WI38 (cell line): ENCODE data around the gene NOTCH1.
"Not testable (repeated sequence)": the region's sequence is repeated elsewhere in the genome, so short reads cannot be mapped to it uniquely, and the experiment has no call there.

ENCODE experiments used
- H3K4me3 ChIP-seq: 2 replicates; pipeline ENCODE4 v1.5.1; 2011; ENCODE audit warnings: low read depth, mild to moderate bottlenecking, control low read depth, low read length
- TF ChIP-seq, protein P1 (sequence below): IDR thresholded peaks from 2 replicates; pipeline ENCODE4 v1.5.1; 2012; ENCODE audit warnings: low read depth, mild to moderate bottlenecking, control low read depth, low read length

The NOTCH1 gene

DNA sequence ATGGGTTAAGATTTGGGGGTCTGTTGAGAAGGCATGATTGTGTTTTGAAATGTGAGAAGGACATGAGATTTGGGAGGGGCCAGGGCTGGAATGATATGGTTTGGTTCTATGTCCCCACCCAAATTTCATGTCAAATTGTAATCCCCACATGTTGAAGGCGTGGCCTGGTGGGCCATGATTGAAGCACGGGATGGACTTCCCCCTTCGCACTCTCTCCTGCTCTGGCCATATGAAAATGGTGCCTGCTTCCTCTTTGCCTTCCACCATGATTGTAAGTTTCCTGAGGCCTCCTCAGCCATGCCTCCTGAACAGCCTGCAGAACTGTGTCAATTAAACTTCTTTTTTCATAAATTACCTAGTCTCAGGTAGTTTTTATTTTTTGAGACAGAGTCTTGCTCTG lies 14.7 kb upstream of the NOTCH1 start:
- no peak overlapping the region for H3K4me3 ChIP-seq
- TF ChIP-seq, protein P1, sequence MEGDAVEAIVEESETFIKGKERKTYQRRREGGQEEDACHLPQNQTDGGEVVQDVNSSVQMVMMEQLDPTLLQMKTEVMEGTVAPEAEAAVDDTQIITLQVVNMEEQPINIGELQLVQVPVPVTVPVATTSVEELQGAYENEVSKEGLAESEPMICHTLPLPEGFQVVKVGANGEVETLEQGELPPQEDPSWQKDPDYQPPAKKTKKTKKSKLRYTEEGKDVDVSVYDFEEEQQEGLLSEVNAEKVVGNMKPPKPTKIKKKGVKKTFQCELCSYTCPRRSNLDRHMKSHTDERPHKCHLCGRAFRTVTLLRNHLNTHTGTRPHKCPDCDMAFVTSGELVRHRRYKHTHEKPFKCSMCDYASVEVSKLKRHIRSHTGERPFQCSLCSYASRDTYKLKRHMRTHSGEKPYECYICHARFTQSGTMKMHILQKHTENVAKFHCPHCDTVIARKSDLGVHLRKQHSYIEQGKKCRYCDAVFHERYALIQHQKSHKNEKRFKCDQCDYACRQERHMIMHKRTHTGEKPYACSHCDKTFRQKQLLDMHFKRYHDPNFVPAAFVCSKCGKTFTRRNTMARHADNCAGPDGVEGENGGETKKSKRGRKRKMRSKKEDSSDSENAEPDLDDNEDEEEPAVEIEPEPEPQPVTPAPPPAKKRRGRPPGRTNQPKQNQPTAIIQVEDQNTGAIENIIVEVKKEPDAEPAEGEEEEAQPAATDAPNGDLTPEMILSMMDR, result no peak

DNA sequence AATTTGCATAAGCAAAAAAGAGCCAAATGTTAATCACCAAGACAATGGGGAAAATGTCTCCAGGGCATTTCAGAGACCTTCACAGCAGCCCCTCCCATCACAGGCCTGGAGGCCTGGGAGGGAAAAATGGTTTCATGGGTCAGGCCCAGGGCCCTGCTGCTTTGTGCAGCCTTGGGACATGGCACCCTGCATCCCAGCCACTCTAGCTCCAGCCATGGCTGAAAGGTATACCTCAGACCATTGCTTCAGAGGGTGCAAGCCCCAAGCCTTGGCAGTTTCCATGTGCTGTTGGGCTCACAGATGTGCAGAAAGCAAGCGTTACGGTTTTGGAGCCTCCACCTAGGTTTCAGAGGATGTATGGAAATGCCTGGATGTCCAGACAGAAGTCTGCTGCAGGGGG lies 13.5 kb upstream of the NOTCH1 start:
- H3K4me3 ChIP-seq, result not testable (repeated sequence)

DNA sequence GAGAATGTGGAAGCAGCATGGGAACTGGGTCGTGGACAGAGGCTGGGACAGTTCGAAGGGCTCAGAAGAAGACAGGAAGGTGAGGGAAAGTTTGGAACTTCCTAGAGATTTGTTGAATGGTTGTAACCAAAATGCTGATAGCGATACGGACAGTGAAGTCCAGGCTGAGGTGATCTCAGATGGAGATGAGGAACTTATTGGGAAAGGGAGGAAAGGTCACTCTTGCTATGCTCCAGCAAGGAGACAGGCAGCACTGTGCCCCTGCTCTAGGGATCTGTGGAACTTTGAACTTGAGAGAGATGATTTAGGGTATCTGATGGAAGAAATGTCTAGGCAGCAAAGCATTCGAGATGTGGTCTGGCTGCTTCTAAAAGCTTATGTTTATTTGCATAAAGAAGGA lies 13.0 kb upstream of the NOTCH1 start:
- not testable (repeated sequence) for H3K4me3 ChIP-seq

DNA sequence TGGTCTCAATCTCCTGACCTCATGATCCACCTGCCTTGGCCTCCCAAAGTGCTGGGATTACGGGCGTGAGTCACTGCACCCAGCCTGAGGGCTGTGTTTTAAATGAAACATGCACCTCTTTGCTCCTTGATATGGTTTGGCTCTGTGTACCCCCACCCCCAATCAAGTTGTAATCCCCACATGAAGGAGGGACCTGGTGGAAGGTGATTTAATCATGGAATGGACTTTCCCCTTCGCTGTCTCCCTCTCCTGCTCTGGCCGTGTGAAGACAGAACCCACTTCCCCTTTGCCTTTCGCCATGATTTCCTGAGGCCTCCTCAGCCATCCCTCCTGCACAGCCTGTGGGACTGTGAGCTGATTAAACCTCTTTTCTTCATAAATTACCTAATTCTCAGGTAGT lies 12.5 kb upstream of the NOTCH1 start:
- TF ChIP-seq, protein P1, result no peak
- H3K4me3 ChIP-seq, result no peak overlapping the region

DNA sequence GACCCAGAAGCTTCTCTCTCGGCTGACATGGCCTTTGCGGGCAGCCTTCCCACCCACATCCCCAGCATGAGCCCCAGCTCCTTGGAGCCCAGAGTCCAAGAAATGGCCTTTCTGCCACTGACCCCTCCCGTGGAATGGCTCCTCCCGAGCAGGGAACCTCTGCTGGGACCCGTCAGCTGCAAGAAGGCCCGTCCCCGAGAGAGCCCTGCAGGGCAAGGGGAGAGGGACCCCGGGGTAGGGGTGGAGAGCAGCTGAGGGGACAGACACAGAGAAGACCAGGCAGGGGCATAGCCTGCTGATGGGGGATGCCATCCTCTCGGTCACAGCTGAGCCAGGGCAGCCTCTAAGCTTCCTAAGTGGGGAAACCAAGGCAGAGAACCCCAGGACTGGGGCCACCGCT lies 11.2 kb upstream of the NOTCH1 start:
- no peak overlapping the region for H3K4me3 ChIP-seq
- TF ChIP-seq, protein P1, result no peak

DNA sequence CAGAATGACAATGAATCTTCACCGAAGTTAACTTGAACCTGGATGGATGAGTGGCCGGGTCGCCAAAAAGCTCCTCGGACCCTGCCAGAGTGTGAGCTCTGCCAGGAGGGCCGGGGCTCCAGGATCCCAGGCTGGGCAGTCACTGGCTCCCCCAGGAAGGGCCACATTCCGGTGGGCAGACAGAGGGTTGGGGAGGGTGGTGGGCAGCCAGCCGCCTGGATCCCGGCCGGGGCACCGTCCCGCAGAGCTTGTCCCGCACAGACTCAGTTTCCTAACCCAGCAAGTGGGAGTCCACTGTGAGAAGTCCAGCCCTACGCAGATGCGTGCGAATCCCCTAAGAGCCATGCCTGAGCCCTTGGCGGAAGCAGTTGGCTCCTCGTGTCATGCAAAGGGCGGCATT lies 10.3 kb upstream of the NOTCH1 start:
- no peak overlapping the region for H3K4me3 ChIP-seq
- TF ChIP-seq, protein P1, result no peak

DNA sequence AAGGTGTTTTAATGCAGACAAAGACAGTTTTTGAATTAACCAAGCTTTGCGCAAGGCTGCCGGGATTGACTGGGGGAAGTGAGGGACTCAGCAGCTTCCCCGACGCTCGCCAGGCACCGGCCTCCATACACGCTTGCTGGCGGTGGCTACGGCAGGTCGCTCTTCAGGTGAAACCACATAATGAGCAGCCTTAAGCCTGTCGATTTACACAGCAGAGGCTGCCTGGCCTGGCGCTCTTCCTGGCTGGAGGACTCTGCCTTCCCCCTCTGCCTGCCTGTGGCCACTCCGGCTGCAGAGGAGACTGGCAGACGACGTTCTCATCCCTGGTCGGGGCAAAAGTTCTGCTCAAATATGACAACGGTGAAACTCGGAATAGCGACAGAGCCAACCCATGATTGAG lies 9.0 kb upstream of the NOTCH1 start:
- TF ChIP-seq, protein P1, result no peak

DNA sequence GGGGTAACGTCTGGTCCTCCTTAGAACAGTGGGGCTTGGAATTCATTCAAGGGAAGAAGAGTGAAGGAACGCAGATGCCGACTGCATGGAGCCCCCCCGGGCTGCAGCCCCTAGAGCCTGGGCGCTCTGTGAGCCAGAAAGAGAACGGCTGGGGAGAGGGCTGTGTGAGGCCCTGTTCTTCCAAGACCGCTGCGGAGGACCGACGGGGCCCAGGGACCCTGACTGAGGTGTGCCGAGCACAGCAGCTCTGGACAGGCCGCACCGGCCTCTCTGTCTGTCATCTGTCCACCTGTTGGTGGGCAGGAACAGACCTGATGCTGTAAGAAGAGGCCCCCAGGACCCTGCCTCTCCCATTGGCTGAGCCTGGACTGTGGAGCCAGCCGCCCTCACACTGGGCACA lies 7.7 kb upstream of the NOTCH1 start:
- TF ChIP-seq, protein P1, result no peak
- H3K4me3 ChIP-seq, result no peak overlapping the region

More for the DNA sequence above, 9.0 kb upstream of the NOTCH1 start:
- H3K4me3 ChIP-seq, result no peak overlapping the region

DNA sequence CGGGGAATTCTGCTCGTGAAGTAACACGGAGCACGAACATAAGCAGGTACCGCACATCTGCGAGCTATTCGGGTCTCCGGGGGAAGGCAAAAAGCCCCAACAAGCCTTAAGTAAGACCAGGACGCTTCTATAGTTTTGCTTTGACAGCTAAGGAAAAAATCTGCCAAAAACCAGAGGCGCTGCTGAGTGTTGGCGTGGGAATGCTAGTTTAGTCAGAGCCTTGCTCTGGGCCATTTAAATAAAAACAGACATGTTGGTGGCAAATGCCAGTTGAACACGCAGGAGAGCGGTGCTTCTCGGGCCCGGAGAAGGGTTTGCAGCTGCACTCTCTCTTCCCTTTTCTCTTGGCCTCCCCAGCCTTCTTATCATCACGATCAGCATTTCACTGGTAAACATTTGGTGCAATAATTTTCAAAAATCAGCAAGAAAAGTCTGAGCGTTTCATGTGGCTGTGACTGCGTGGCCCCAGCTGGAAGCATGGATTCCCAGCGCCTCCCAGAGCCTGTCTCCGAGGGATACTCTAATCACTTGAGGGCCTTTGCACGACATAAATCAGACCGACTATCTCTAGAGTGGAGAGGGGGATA lies 6.4 kb upstream of the NOTCH1 start:
- H3K4me3 ChIP-seq, result no peak overlapping the region
- TF ChIP-seq, protein P1, result no peak
